H1 (cell line): ENCODE results near the gene SLFN5. TPM values are rescaled to one million over a fixed set of nuclear protein-coding genes. Genes with fewer than 3 reads are reported as not detected.

Experiments used
- BRCA1 ChIP-seq: IDR thresholded peaks from 2 replicates; pipeline ENCODE4 v1.6.1; 2012; ENCODE audit warnings: low read depth, low read length, improper control_type of control experiment
- CEBPB ChIP-seq: IDR thresholded peaks from 2 replicates; pipeline ENCODE4 v1.6.1; 2012; ENCODE audit warnings: low read depth, low read length
- NANOG ChIP-seq: IDR thresholded peaks from 2 replicates; pipeline ENCODE4 v1.6.1; 2011; ENCODE audit warnings: low read length, low read depth, mild to moderate bottlenecking, inconsistent platforms; ENCODE audit not compliant: insufficient read depth, poor library complexity, severe bottlenecking
- PHF8 ChIP-seq: fragments of 200-600 bp; sonication (generic); conservative IDR thresholded peaks from 2 replicates; pipeline ENCODE4 v1.7.1; 2012; ENCODE audit warnings: low read depth, mild to moderate bottlenecking, inconsistent platforms, low read length, moderate library complexity
- POLR2AphosphoS5 ChIP-seq: IDR thresholded peaks from 2 replicates; pipeline ENCODE4 v1.6.1; 2011; ENCODE audit warnings: low read depth, low read length
- TAF1 ChIP-seq: IDR thresholded peaks from 2 replicates; pipeline ENCODE4 v1.6.1; 2011; ENCODE audit warnings: mild to moderate bottlenecking, low read depth, low read length
- polyA plus RNA-seq, 7 experiments: library from polyadenylated mRNA; depleted of rRNA in 3 of 7; stranded (reverse) in 5 of 7; unstranded in 2 of 7; fragments of >200 nt in 5 of 7; fragments of 200-250 nt in 2 of 7; gene quantifications; 1 replicate in 5 of 7; 2 replicates in 1 of 7; 4 replicates in 1 of 7; pipeline versions ENCODE4 v1.2.1 to v1.2.3, GENCODE V29; 2011 to 2013; ENCODE audit warnings: missing spikeins in 2 of 7, mixed read lengths in 2 of 7
- total RNA-seq: library from RNA; stranded (reverse); fragmentation: NEBNext Ultra II Directional; extraction: Animal tissue kit (Norgen Biotek cat#: 25700); gene quantifications from 2 replicates; pipeline ENCODE4 v1.2.1, GENCODE V29; 2021
- TF ChIP-seq, protein P1 (sequence below): IDR thresholded peaks from 2 replicates; pipeline ENCODE4 v1.6.1; 2011; ENCODE audit warnings: low read depth, mild to moderate bottlenecking, low read length; ENCODE audit not compliant: insufficient read depth

SLFN5 gene
- total and polyA plus RNA-seq, 2 of the 8 experiments (the other 6 are each of a cell fraction or from before 2014, with no cell fraction given), result 0.86 to 3.0 TPM

DNA sequence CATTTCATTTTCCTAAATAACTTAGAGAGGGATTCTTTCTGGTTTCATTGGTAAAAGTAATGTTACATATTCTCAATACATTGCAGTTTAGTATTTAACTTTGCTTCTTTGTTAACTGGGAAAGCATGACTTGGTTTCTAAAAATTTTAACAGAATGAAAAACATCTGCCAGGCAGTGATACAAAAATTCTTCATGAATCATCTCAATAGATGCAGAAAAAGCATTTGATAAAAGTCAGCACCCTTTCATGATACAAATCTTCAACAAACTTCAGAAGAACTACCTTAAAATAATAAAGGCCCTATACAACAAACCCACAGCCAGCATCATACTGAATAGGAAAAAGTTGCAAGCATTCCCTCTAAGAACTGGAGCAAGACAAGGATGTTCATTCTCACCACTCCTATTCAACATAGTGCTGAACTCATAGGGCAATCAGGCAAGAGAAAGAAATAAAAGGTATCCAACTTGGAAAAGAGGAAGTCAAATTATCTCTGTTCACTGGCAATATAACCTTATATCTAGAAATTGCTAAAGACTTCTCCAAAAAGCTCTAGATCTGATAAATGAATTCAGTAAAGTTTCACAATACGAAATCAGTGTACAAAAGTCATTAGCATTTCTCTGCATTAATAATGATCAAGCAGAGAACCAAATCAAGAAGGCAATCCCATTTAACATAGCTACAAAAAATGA, 50.4 kb downstream of the SLFN5 start (continued):
- TF ChIP-seq, protein P1, sequence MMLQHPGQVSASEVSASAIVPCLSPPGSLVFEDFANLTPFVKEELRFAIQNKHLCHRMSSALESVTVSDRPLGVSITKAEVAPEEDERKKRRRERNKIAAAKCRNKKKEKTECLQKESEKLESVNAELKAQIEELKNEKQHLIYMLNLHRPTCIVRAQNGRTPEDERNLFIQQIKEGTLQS, result no peak
- TF ChIP-seq CEBPB (no peak), TAF1 (no peak), BRCA1 (no peak), NANOG (no peak), PHF8 (no peak), POLR2AphosphoS5 (no peak)
